ENCODE data around the gene PDE10A.

Gene PDE10A

GRCh38 chr6:165653607-165654006 lies 9.4 kb downstream of the PDE10A start:
- no peak for DNase-seq

- DNase-seq: no peak
These were observed 9.8 kb downstream of the PDE10A start for GRCh38 chr6:165653196-165653595.

GRCh38 chr6:165652766-165653165 lies 10.3 kb downstream of the PDE10A start:
- no peak for DNase-seq

- DNase-seq: no peak
These were observed 13.6 kb downstream of the PDE10A start for GRCh38 chr6:165649166-165650137.

GRCh38 chr6:165647041-165647440 lies 16.0 kb downstream of the PDE10A start:
- peak; percentile 71 for DNase-seq

- no peak for DNase-seq
These were observed 17.1 kb downstream of the PDE10A start for GRCh38 chr6:165645919-165646318.

GRCh38 chr6:165644586-165645266 lies 18.3 kb downstream of the PDE10A start:
- no peak for DNase-seq

- no peak for DNase-seq
These were observed 20.0 kb downstream of the PDE10A start for GRCh38 chr6:165643015-165643414.

GRCh38 chr6:165641672-165642156 lies 21.3 kb downstream of the PDE10A start:
- DNase-seq: no peak

GRCh38 chr6:165640806-165641205 lies 22.2 kb downstream of the PDE10A start:
- DNase-seq: no peak

- DNase-seq: no peak
These were observed 24.5 kb downstream of the PDE10A start for GRCh38 chr6:165638530-165638929.

- DNase-seq: no peak
These were observed 25.5 kb downstream of the PDE10A start for GRCh38 chr6:165637586-165637985.

GRCh38 chr6:165636402-165637048 lies 26.5 kb downstream of the PDE10A start:
- DNase-seq: no peak

- no peak for DNase-seq
These were observed 27.1 kb downstream of the PDE10A start for GRCh38 chr6:165635965-165636364.

GRCh38 chr6:165634101-165634880 lies 28.8 kb downstream of the PDE10A start:
- DNase-seq: no peak

- no peak for DNase-seq
These were observed 30.8 kb downstream of the PDE10A start for GRCh38 chr6:165632194-165632593.

GRCh38 chr6:165630544-165630953 lies 32.5 kb downstream of the PDE10A start:
- DNase-seq: no peak

GRCh38 chr6:165628955-165629354 lies 34.1 kb downstream of the PDE10A start:
- DNase-seq: no peak

- DNase-seq: no peak
These were observed 35.7 kb downstream of the PDE10A start for GRCh38 chr6:165627366-165627765.

- DNase-seq: no peak
These were observed 36.3 kb downstream of the PDE10A start for GRCh38 chr6:165626711-165627110.

- no peak for DNase-seq
These were observed 38.0 kb downstream of the PDE10A start for GRCh38 chr6:165624871-165625639.

- no peak for DNase-seq
These were observed 41.1 kb downstream of the PDE10A start for GRCh38 chr6:165621940-165622339.

All from SHP77 treated with DMSO at 0.1 percent for 48 hours (cell line).